Sigmoid colon (tissue), 7 donors: ENCODE data around the gene FSD1. TPM values are rescaled to one million over a fixed set of nuclear protein-coding genes. Genes with fewer than 3 reads are reported as not detected.

Experiments
- DNase-seq: peaks from one replicate; pipeline ENCODE4 v3.0.0-alpha.2; 2019
- H3K27ac ChIP-seq, 4 donors: fragments of 200-600 bp; sonication (generic); one replicate each; pipeline ENCODE4 v1.5.1; 2016 to 2019; ENCODE audit warnings: mild to moderate bottlenecking in 1 of 4
- H3K27me3 ChIP-seq, 3 donors: fragments of 200-600 bp; sonication (generic); one replicate each; pipeline ENCODE4 v1.5.1; 2019; ENCODE audit warnings: mild to moderate bottlenecking in 1 of 3
- H3K36me3 ChIP-seq, 4 donors: fragments of 200-600 bp; sonication (generic); one replicate each; pipeline ENCODE4 v1.5.1; 2016 to 2019
- H3K4me1 ChIP-seq, 4 donors: fragments of 200-600 bp; sonication (generic); one replicate each; pipeline ENCODE4 v1.5.1; 2017 to 2019
- H3K4me3 ChIP-seq, 4 donors: fragments of 200-600 bp; sonication (generic); one replicate each; pipeline ENCODE4 v1.5.1; 2017 to 2019; ENCODE audit warnings: mild to moderate bottlenecking in 2 of 4, moderate library complexity in 1 of 4
- H3K9me3 ChIP-seq, 4 donors: fragments of 200-600 bp in 3 of 4; sonication (generic) in 3 of 4; one replicate each; pipeline versions ENCODE4 v1.5.1 to v1.6.1; 2013 to 2019
- EP300 ChIP-seq, 4 donors: sonication (generic); formaldehyde crosslinking; IDR thresholded peaks; one replicate each; pipeline ENCODE4 v1.6.1; 2017; ENCODE audit warnings: antibody characterized with exemption in 4 of 4
- POLR2A ChIP-seq, 2 donors: fragments of 450-650 bp; IDR thresholded peaks; one replicate each; pipeline ENCODE4 v1.6.1; 2016; ENCODE audit warnings: antibody characterized with exemption in 2 of 2, mild to moderate bottlenecking in 2 of 2, moderate library complexity in 2 of 2
- POLR2AphosphoS5 ChIP-seq, 4 donors: sonication (generic); formaldehyde crosslinking; IDR thresholded peaks; one replicate each; pipeline ENCODE4 v1.6.1; 2017; ENCODE audit warnings: antibody characterized with exemption in 4 of 4
- WGBS, 2 donors: extraction: QIAGEN DNeasy Blood & Tissue Kit; methylation state at CpG; one replicate each; pipeline ENCODE4 v1.1.7; 2013; 5-methylcytosine and 5-hydroxymethylcytosine counted together
- intact Hi-C: fragments of 100-400 bp; cut with DNase I; formaldehyde crosslinking; loops from one replicate; pipeline ENCODE4 v1.15.1; 2023
- polyA plus RNA-seq, 3 donors: library from polyadenylated mRNA; stranded (reverse); fragments of 200-250 nt; gene quantifications; one replicate each; pipeline ENCODE4 v1.2.3, GENCODE V29; 2013
- total RNA-seq, 4 donors: library from RNA; depleted of rRNA; stranded (reverse); fragments of >200 nt; gene quantifications; one replicate each; pipeline ENCODE4 v1.1.0, GENCODE V29; 2016
- TF ChIP-seq, protein P1 (sequence below), 4 experiments: fragments of 450-650 bp in 3 of 4; fragments of 200-600 bp in 1 of 4; IDR thresholded peaks; one replicate each; pipeline ENCODE4 v1.5.1; 2016 to 2019; ENCODE audit warnings: antibody characterized with exemption in 4 of 4, mild to moderate bottlenecking in 3 of 4, moderate library complexity in 2 of 4
- donor health status: healthy with polysubstance abuse.
- donor health status: Bipolar disorder and iron deficiency.
- donor health status: healthy.

Gene FSD1
- total and polyA plus RNA-seq, 7 donors, result 1.1 to 2.6 (median 1.5) TPM; not detected in 3

DNA sequence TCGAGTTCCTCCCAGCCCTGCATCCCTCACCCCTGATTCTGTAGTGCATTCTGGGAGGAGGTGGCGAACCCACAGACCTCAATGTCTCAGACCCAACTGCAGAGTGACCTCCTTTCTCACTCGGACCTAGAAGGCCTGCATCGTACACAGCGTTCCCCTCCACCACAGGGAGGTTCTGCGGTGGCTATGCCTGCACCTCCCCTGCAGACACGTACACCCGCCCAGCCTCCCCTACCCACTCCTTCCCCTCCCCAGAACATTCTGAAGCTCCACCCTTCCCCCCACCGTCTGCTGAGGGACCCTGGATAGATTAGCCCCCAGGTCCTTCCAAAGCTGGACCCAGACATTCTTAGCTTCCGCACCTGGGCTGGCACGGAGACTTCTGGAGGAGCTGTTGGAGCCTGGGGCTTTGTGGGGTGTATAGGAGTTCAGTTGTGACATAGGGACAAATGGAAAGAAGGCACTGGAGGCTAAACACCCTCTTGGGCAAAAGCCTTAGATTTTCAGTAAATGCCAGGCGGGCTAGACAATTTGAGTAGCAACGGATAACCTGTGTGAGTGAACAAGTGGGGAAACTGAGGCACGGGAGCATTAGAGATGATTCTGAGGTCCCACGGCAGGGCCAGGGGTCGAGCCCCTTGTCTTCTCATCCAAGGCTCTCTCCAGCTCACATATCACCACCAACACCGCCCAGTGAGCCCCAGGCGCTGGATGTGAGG, 420 bp upstream of the FSD1 start:
- Histone ChIP-seq H3K27ac (no peak overlapping the region), H3K4me3 (peak overlapping the region in 3 of 4 donors; percentile 16 to 38 (median 37)), H3K4me1 (peaks cover 0 to 10% (median 4%) of the 10 kb centered on the region in 4 donors), H3K27me3 (peaks cover 0 to 23% (median 22%) of the 10 kb centered on the region in 3 donors), H3K36me3 (no peaks in the 10 kb centered on the region), H3K9me3 (no peaks in the 10 kb centered on the region)
- no peak for TF ChIP-seq EP300 (IDR thresholded peaks at IDR 0.05)
- TF ChIP-seq, protein P1, sequence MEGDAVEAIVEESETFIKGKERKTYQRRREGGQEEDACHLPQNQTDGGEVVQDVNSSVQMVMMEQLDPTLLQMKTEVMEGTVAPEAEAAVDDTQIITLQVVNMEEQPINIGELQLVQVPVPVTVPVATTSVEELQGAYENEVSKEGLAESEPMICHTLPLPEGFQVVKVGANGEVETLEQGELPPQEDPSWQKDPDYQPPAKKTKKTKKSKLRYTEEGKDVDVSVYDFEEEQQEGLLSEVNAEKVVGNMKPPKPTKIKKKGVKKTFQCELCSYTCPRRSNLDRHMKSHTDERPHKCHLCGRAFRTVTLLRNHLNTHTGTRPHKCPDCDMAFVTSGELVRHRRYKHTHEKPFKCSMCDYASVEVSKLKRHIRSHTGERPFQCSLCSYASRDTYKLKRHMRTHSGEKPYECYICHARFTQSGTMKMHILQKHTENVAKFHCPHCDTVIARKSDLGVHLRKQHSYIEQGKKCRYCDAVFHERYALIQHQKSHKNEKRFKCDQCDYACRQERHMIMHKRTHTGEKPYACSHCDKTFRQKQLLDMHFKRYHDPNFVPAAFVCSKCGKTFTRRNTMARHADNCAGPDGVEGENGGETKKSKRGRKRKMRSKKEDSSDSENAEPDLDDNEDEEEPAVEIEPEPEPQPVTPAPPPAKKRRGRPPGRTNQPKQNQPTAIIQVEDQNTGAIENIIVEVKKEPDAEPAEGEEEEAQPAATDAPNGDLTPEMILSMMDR (IDR thresholded peaks at IDR 0.05), result no peak
- TF ChIP-seq POLR2A (IDR thresholded peaks at IDR 0.05), result no peak
- no peak for TF ChIP-seq POLR2AphosphoS5 (IDR thresholded peaks at IDR 0.05)
- 49 to 52% methylated on average over 18 of the region's 18 CpGs for WGBS, 2 donors
- no peak for DNase-seq
- intact Hi-C loops, result no loop called here

DNA sequence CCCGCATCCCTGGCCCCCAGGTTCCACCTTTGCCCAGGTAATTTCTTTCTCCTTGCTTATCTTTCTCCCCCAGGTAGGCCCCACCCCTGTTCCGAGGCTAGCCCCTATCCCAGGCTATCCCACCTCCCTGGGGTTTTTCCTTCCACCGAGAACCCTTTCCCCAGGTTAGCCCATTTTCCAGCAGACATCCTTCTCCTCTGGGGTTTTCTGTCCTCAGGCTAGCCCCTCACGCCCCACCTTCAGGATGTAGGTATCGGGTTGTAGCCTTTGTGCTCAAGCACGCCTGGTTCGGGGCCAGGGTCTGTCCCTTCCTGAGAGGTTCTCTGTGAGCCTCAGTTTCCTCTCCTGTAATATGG, 837 bp downstream of the FSD1 start:
- WGBS, 2 donors, result 59 to 78% methylated on average over 7 of the region's 7 CpGs
- H3K36me3 ChIP-seq, result no peaks in the 10 kb centered on the region
- peaks cover 0 to 23% (median 22%) of the 10 kb centered on the region in 3 donors for H3K27me3 ChIP-seq
- H3K4me1 ChIP-seq, result peaks cover 0 to 10% (median 4%) of the 10 kb centered on the region in 4 donors
- TF ChIP-seq, protein P1 (IDR thresholded peaks at IDR 0.05), result no peak
- TF ChIP-seq POLR2AphosphoS5 (IDR thresholded peaks at IDR 0.05) (no peak), EP300 (IDR thresholded peaks at IDR 0.05) (no peak), POLR2A (IDR thresholded peaks at IDR 0.05) (no peak)
- no peak overlapping the region for H3K27ac ChIP-seq
- DNase-seq, result no peak
- no peak overlapping the region for H3K4me3 ChIP-seq
- intact Hi-C loops, result no loop called here
- no peaks in the 10 kb centered on the region for H3K9me3 ChIP-seq

DNA sequence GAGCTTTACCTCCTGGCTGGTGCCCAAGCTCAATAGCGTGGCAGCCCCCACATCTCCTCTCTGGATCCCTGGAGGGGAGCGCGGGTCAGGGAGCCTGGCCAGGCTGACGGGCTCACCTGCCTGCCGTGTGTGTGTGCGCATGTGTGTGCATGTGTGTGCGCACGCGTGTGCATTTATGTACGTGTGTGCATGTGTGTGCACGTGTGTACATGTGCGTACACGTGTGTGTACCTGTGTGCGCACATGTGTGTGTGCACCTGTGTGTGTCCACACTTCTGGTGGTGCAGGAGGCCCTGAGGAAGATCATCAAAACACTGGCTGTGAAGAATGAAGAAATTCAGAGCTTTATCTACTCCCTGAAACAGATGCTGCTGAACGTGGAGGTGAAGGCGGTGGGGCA, 1.3 kb downstream of the FSD1 start:
- Histone ChIP-seq H3K36me3 (no peaks in the 10 kb centered on the region), H3K4me3 (no peak overlapping the region), H3K27ac (no peak overlapping the region), H3K9me3 (no peaks in the 10 kb centered on the region), H3K27me3 (peaks cover 0 to 23% (median 22%) of the 10 kb centered on the region in 3 donors), H3K4me1 (peaks cover 0 to 10% (median 4%) of the 10 kb centered on the region in 4 donors)
- no peak for DNase-seq
- intact Hi-C loops, result no loop called here
- TF ChIP-seq POLR2AphosphoS5 (IDR thresholded peaks at IDR 0.05), result no peak
- TF ChIP-seq POLR2A (IDR thresholded peaks at IDR 0.05), result no peak
- TF ChIP-seq, protein P1 (IDR thresholded peaks at IDR 0.05), result no peak
- TF ChIP-seq EP300 (IDR thresholded peaks at IDR 0.05), result no peak
- 74 to 89% methylated on average over 16 of the region's 16 CpGs for WGBS, 2 donors

DNA sequence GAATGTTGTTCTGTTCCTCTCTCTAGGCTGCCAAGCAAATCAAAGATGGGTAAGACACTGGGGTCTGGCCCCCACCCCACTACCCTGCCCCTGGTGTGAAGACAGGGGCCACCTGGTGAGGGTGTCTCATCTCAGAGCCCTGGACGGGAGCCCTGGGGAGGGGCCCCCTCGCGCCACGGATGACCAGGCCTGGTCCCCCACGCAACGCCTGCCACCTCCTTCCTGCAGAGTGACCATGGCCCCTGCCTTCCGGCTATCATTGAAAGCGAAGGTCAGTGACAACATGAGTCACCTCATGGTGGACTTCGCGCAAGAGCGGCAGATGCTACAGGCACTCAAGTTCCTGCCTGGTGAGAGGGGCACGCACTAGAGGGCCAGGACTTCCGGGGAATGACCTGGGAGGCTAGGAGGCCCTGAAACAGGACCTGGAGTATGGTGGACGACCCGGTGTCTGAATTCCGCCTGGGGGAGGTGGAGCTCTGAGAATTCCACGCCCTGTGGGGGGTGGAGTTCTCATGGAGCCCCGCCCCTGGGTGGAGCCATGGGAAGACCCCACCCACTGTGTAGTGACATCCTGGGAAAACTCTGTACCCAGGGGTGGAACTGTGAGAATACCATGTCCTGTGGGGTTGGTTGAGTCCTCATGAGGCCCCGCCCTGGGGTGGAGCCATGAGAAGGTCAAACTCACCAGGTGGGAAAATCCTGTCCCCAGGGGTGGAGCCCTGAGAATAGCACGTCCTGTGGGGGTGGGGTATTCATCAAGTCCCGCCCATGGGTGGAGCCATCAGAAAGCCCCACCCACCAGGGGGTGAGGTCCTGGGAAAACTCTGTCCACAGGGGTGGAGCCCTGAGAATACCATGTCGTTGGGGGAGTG, 6.1 kb downstream of the FSD1 start:
- H3K27ac ChIP-seq, result no peak overlapping the region
- no peak for TF ChIP-seq POLR2AphosphoS5 (IDR thresholded peaks at IDR 0.05)
- TF ChIP-seq EP300 (IDR thresholded peaks at IDR 0.05), result no peak
- TF ChIP-seq, protein P1 (IDR thresholded peaks at IDR 0.05), result no peak
- TF ChIP-seq POLR2A (IDR thresholded peaks at IDR 0.05), result no peak
- intact Hi-C loops, result no loop called here

More for the DNA sequence above, 6.1 kb downstream of the FSD1 start:
- 88 to 92% methylated on average over 22 of the region's 22 CpGs for WGBS, 2 donors
- H3K4me3 ChIP-seq, result no peak overlapping the region
- no peak for DNase-seq
- no peaks in the 10 kb centered on the region for H3K36me3 ChIP-seq
- H3K9me3 ChIP-seq, result no peaks in the 10 kb centered on the region
- peaks cover 0 to 3% (median 2%) of the 10 kb centered on the region in 3 donors for H3K27me3 ChIP-seq
- H3K4me1 ChIP-seq, result no peaks in the 10 kb centered on the region
